CD4-positive, alpha-beta T cell treated with Interleukin-4 for 4 hours (primary cell): ENCODE measurements around the gene FAM118A.
"Not testable (repeated sequence)": the region's sequence is repeated elsewhere in the genome, so short reads cannot be mapped to it uniquely, and the experiment has no call there.

Source experiments
- DNase-seq: peaks from one replicate; pipeline ENCODE4 v3.0.0-alpha.2; 2020

Gene FAM118A

GRCh38 chr22:45310331-45310976, 720 bp downstream of the FAM118A start:
- DNase-seq: no peak

- DNase-seq: no peak
These were observed 1.3 kb downstream of the FAM118A start for GRCh38 chr22:45310977-45311531.

GRCh38 chr22:45312415-45312814, 2.7 kb downstream of the FAM118A start:
- no peak for DNase-seq

GRCh38 chr22:45312856-45313255, 3.1 kb downstream of the FAM118A start:
- DNase-seq: no peak

GRCh38 chr22:45314054-45314721, 4.5 kb downstream of the FAM118A start:
- no peak for DNase-seq

GRCh38 chr22:45314786-45315185, 5.1 kb downstream of the FAM118A start:
- no peak for DNase-seq

GRCh38 chr22:45316796-45317526, 7.2 kb downstream of the FAM118A start:
- no peak for DNase-seq

GRCh38 chr22:45317551-45318167, 7.9 kb downstream of the FAM118A start:
- no peak for DNase-seq

- peak; percentile 95 for DNase-seq
These were observed 8.4 kb downstream of the FAM118A start for GRCh38 chr22:45318168-45318557.

GRCh38 chr22:45318558-45319323, 9.0 kb downstream of the FAM118A start:
- peak; percentile 91 for DNase-seq

- no peak for DNase-seq
These were observed 9.6 kb downstream of the FAM118A start for GRCh38 chr22:45319324-45319685.

- no peak for DNase-seq
These were observed 10.7 kb downstream of the FAM118A start for GRCh38 chr22:45320357-45320976.

- no peak for DNase-seq
These were observed 12.1 kb downstream of the FAM118A start for GRCh38 chr22:45321827-45322226.

- DNase-seq: no peak
These were observed 13.3 kb downstream of the FAM118A start for GRCh38 chr22:45322873-45323525.

- no peak for DNase-seq
These were observed 14.0 kb downstream of the FAM118A start for GRCh38 chr22:45323695-45324094.

GRCh38 chr22:45324311-45324711, 14.6 kb downstream of the FAM118A start:
- DNase-seq: no peak

GRCh38 chr22:45328261-45328660, 18.5 kb downstream of the FAM118A start:
- DNase-seq: not testable (repeated sequence)

GRCh38 chr22:45328822-45329529, 19.2 kb downstream of the FAM118A start:
- DNase-seq: no peak

GRCh38 chr22:45329530-45329936, 19.8 kb downstream of the FAM118A start:
- no peak for DNase-seq

- DNase-seq: no peak
These were observed 20.8 kb downstream of the FAM118A start for GRCh38 chr22:45330548-45330947.

GRCh38 chr22:45331486-45331885, 21.8 kb downstream of the FAM118A start:
- DNase-seq: no peak
